NCI-H526 treated with DMSO at 0.1 percent for 48 hours (cell line): Measurements from ENCODE around the gene CKLF.
"Not testable (repeated sequence)": the region's sequence is repeated elsewhere in the genome, so short reads cannot be mapped to it uniquely, and the experiment has no call there.

Experiments
- DNase-seq: peaks from one replicate; lab custom pipeline; 2025; lab: John Stamatoyannopoulos, UW

The CKLF gene

DNA sequence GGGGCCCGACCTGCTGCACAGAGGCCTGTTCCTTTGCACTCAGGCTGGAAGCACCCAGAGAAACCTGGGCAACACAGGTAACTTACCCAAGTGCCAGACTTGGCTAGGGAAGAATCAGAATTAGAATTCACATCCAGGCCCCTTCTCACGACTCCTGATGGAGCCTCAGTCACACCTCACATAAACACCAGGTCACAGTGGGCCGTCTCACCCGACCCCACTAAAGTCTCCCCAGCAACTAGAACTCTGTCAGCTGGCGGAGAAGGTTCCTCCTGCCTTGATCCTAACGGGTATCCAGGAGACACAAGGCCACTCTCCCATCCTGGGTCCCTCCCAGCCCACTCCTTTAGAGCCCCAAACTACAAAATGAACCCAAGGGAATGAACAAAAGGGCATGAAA, 8.8 kb upstream of the CKLF start:
- DNase-seq: no peak

DNA sequence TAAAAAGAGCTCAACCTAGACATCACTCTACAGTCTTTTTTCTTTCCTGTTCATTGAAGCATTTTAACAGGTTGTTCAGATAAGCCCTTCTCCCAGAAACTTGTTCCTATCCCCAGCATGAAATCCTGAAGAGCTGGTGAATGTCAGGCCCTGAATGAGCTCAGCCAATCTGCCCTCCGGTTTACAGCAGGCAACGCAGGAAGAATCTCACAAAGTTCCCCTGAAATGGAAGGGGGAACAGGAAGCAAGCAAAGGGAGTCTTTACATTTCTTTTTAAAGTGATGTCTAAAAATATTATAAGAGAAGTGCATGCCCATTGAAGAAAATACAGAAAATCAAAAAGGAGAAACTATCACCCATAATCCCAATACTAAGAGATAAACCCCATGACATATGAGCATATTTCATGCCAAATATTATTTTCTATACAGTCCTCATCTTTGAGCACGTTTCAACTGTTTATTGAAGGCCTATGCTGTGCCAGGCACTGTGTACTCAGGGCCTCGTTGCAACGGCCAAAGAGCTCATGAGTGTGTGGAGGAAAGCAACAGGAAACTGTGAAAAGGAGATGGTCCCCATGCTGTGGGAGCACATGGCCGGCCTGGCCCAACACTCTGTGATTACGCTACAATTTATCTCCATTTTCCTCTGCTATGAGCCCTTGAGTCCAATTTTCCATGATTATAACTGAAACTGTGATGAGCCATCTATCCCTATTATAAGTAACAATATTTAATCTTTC, 8.2 kb upstream of the CKLF start:
- no peak for DNase-seq

DNA sequence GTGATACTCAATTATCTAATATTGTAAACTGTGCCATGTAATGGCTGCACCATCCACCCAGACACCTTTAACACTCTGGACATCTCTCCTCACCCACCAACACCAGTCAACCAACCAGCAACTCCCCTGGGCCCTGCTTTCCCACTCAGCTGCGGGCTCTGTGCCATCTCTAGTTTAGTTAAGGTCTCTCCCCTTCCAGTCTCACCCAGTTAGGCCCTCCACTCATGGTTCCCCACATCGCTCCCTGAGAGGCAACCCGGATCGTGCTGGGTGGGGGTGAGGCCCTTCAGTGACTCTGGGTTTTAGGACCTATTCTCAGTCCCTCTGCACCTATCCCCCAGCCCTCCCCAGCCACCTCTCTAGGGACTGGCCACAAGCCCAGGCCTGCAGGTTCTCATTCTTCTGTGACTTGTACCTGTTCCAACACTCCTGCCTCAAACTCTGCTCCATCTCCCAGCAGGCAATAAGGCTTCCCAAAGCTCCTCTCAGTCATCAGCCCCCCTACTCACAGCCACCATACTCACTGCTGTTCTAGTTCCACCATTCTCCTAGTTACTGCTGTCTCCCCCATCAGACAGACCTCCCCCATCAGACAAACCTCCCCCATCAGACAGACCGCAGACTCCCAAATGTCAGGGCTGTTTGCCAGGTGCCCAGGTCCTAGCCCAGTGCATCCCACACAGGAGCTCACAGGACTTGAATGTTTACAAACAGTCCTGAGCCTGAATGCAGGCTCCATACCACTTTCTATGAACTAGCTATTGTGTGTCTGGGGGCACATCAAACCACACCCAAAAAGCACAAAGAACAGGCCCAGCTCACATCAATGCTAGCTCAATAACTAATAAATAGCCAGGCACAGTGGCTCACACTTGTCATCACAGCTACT, 5.0 kb upstream of the CKLF start:
- DNase-seq: no peak

DNA sequence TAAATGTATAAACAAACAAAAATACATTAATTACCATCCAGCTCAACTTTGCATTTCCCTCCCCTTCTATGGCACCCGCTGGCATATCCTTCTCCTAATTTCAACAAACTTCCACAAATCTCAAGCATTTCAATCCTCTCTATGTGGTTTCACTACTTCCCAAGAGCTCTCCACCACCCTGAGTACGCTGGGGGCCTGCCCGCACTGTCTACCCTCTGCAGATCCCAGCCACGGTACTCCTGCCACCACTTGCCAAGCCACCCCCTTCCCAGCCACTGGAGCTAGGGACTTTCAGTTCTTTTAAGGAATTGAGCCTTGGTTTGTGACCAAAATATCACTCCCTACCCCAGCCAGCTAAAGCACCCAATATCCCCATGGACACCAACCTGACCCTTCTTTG, 4.3 kb upstream of the CKLF start:
- DNase-seq: no peak

DNA sequence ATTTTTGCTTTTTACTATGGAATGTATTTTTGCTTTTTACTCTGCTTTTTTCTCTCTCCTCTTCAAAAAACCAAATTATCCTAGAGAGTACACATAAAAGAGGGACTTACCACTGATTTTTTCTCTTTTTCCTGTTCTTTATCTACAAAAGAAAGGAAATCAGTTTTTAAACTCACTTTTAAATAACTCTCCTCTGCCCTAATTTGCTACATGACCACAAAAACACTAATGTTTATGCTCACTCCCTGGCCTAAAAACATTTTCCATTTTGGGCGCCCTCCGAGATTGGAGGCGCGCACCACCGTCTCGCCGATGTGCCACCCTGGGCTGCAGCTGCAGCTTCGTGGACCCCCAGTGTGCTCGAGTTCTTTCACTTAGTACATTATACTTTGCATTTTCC, 3.5 kb upstream of the CKLF start:
- no peak for DNase-seq

DNA sequence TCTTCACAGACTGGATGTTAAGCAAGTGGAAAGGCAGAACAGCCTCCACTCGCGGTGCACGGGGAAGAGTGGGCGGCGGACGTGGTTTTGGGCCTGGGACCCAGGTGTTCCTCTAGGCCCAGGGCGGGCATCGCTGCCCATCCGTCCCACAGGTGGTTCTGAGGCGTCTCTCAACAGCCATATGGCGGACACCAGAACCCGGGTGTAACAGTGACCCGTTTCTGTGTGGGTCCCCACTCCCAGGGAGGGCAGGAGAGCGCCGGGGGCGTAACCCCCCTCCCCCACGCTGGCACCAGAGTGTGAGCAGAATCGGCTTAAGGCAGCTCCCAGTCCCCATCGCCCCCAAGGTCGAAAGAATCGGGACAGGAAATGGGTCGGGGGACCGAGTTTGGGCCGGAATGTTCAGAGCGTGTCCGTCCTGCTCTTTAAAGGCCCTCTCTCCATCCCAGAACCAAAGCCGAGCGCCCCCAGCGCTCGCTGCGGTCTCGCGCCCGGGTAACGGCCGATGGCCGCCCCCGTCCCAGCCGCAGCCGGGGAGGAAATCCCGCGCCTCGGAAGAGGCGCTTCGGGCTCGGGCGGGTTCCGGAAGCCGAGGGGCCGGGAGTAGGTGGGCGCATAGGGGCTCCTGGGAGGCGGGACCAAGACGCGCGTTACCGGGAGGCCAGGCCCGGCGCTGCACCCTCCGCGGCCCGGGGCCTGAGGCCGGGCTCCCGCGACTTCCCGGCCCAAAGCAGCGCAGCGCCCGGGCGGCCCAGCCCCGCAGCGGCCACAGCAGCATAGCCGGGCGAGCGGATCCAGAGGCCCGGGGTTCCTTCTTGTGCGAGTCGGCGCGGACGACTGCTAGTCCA, 2.9 kb upstream of the CKLF start, which contains the start of gene TK2:
TSS of gene TK2 (minus strand) at position 839 of the 848 bp plus-strand sequence. CDS start at position 778, 61 bp downstream.
- DNase-seq: no peak

DNA sequence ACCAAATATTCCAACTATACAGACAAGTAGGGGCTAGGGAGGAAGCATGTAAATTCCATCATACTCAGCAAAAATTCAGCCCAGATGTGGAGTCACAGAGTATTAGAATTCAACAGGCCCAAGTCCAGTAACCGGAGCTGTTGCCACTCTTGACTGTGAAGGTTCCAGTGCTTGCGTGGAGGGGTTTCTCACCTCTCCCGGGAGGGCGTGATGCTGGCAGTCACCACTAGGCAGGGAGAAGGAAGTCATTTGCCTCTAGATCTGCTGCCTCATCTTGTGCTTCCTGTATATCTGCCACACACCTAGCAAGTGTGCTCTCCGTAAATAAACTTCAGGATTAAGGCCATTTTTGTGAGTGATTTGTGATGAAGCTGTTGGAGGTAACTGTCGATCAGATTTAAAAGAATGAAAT, 1.0 kb upstream of the CKLF start:
- DNase-seq: no peak

DNA sequence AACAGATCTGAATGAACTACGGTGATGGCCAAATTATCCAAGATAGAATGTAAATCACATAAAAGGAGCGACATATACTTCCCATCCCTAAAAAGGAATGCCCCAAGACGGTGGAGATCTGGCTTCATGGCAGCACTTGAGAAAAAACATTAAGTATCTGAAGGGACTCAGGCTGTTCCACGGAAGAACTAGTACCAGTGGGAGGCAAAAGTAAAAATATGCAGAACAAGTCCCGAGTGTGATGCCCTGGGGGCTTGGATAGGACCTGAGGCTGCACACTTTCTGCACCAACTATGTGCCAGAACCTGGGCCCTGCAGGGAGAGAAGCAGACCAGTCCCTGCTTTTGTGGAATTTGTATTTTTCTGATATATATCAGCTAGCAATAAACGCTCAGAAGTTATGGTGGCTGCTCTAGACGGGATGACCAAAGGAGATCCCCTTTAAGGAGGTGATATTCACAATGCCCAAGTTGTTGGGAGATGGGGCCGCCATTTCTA, 539 bp upstream of the CKLF start:
- no peak for DNase-seq

DNA sequence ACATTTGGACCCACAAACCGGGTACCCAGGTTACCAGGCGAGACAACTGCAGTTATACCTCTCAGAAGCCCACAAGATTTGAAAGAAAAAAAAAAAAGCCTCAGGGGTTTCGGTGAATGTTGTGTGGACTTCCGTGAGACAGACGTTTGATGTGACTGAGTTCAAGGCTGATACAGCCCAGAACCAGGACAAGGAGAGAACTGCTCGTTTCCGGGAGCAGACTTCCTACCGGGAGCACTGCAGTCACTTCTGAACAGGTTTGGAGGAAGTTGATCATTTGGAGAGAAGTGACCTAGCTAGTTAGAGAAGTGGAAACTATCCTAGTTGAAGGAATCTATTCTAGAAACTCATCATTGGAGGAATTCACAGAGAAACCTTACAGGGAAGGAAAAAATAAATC, 847 bp downstream of the CKLF start:
- DNase-seq: no peak

DNA sequence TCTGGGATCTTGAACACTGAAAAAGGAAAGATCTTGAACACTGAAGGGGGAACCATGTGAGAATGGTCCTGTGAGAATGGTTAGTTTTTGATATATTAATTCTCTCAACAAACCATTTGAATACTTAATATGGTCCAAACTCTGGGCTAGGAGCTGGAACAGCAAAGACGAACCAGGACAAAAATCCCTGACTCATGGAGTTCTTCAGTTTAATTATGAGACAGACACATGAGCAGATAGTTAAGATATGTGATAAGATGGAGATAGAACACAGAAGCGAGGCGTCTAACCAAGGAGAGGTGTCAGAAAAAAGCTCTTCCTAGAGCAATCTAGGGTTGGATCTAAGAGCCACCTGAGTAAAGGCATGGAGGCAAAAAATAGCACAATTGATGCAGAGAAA, 1.6 kb downstream of the CKLF start:
- no peak for DNase-seq

DNA sequence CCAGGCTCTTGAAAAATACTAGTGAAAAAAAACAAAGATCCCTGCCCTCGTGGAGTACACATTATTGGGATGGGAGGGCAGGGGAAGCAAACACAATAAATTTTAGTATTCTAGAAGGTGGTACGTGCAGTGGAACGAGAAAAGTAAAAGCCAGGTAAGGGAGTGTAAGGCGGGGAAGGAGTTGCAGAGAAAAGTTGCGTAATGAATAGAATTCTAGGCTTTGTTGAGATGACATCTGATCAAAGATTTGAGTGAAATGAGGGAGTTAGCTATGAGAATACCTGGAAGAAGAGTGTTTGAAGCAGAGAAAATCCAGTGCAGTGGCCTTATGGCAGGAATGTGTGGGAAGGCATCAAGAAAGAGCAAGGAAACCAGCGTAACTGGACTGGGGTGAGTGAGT, 2.1 kb downstream of the CKLF start:
- DNase-seq: no peak

DNA sequence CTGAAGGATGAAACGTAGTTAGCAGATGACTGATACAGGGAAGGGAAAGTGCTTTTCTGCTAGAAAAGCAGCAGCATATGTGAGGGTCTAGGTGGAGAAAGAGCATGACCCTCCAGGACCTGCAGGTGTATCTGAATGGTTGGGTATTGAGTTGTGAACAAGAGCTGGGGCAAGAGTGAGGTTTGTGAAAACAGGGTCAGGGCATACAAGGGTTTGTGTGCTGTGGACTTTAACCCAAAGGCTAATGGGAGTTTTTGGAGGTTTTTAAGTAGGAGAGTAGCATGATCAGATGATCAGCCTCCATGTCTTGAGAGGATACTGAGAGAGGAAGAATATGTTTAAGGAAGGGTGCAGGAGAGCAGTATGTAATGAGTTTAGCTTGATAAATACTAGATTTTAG, 7.7 kb downstream of the CKLF start:
- no peak for DNase-seq

DNA sequence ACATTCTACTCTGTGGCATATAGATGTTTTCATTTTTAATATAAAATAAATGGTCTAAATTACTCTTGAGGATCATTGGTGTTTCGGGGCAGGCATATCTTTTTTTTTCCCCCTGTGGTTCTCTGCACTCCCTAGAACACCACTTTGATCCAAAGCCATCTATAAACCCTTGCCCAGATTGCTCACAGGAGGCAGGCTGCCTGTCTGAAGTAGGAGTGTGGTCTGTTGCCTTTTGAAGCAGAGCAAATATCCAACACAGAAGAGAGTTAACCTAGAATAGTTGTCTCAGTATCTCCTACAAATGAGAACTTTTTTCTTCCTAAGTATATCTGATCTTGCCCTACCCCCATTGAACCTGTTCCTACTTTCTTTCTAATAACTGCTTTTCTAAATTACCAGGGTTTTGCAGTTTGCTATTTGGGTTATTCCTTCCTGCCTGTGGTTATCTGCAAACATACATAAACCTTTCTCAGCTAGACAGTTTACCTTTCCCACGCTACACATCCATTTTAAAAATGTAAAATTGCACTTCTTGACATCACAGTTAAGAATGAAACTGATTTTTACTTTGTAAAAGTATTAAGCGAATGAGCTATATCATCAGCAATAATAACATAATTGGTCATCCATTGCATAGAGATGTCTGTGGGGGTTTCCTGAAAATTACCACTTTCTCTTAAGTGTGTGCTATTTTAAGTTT, 9.2 kb downstream of the CKLF start:
- DNase-seq: no peak

DNA sequence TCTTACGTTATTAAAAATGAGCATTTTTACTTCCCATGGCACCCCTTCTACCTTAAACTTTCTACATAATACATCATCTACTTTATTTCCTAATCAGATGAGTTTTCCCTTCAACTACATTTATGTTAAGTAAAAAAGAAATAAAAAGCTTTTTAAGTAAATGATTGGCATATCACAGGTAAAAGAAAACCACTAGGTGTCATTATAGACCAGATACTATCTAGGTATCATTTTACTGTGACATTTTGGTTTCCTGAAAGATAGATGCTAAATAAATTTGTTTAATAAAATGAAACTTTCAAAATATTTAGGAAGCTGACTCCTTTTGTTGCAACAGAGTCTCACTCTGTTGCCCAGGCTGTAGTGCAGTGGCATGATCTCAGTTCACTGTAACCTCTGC, 10.0 kb downstream of the CKLF start:
- DNase-seq: no peak

DNA sequence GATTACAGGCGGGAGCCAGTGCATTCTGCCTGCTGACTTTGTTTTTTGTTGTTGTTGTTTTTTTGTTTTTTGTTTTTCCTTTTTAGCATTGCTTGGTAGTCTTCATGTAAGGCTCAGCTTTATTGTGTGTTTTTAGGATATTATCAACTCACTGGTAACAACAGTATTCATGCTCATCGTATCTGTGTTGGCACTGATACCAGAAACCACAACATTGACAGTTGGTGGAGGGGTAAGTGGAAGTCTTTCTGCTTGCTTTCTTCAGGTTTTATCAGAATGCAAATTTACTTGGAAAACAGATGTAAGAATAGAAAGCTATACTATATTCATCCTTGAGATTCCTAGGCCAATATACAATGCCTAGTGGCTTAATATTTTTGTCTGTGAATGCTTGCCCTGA, 10.6 kb downstream of the CKLF start:
- DNase-seq: no peak

DNA sequence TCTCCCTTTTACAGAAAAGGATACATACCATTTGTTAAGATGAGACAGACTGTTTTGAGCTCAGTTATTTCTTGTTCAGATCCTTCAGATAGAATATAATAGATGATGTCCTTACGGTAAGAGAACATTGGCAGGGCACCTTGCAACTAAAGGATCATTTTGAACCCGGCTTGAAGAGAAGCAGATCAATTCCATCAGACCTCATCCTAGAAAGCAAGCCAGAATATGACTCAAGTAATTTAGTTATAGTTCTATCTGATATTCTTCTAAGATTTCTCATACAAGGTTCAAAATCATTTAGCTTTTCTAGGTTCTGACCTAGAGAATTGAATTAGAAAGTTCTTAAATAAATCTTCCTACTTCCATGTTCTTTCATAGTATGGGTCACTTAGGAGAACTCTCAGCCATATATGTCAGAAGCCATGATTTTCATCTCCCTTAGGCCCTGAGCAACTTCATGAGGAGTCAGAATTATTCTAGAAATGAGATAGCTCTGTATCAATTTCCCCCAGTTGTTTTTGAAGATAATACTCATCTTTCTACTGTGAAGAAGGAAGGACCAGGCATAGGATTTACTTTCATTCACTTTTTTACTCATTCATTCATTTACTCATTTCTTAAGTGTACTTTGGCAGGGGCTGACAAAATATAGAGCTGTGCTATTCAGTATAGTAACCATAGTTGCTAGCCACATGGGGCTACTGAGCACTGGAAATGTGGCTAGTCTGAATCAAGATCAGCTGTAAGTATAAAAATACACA, 11.4 kb downstream of the CKLF start:
- DNase-seq: no peak

DNA sequence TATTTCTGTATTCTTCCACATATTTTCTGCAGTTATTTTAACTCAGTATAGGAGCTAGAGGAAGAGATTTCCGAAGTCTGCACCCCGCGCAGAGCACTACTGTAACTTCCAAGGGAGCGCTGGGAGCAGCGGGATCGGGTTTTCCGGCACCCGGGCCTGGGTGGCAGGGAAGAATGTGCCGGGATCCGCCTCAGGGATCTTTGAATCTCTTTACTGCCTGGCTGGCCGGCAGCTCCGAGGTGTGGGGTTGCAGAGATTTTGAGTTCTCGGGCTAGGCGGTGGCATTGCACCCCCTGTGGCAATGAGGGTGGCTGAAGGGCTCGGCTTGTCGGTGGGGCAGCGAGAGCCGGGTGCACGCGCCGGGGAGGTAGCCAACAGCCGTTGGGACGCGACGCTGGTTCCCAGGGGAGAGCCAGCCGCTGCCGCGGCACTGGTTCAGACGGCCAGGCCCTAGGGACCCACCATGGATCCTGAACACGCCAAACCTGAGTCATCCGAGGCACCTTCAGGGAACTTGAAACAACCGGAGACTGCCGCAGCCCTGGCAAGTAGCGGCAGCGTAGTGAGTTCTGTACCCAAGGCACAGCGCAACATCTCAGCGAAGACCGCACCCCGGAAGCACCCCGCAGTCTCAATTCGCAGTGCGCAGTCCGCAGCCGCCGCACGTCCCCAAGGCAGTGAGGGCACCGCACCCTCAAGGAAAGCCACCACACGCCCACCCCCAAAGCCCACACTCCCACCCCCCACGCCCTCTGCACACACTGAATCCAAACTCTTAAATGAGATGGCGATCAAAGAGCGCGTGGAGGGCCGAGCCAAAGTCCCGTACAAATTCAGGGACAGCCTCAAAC, 13.9 kb downstream of the CKLF start, which contains the start of gene CMTM1:
TSS of gene CMTM1 (plus strand) at position 389 of the 851 bp plus-strand sequence. CDS start at position 464, 75 bp downstream.
- DNase-seq: no peak

DNA sequence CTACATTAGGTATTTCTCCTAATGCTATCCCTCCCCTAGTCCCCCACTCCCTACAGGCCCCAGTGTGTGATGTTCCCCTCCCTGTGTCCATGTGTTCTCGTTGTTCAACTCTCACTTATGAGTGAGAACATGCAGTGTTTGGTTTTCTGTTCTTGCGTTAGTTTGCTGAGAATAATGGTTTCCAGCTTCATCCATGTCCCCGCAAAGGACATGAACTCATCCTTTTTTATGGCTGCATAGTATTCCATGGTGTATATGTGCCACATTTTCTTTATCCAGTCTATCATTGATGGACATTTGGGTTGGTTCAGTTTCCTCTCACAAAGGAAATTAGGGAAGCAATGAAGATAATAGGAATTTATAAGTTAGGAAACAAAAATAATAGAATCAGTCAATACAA, 14.9 kb downstream of the CKLF start:
- not testable (repeated sequence) for DNase-seq

DNA sequence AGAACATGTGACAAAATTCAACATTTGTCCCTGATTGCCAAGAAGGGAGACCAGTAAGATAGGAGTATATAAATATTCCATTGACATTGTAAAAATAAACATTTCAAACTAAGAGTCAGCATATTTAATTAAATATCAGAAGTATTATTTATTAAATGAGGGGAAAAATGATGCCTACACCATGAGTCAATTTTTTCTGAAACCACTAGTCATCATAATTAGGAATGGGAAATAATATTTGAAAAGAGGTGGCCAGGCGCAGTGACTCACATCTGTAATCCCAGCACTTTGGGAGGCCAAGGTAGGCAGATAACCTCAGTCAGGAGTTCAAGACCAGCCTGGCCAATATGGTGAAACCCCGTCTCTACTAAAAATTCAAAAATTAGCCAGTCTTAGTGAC, 16.0 kb downstream of the CKLF start:
- no peak for DNase-seq

DNA sequence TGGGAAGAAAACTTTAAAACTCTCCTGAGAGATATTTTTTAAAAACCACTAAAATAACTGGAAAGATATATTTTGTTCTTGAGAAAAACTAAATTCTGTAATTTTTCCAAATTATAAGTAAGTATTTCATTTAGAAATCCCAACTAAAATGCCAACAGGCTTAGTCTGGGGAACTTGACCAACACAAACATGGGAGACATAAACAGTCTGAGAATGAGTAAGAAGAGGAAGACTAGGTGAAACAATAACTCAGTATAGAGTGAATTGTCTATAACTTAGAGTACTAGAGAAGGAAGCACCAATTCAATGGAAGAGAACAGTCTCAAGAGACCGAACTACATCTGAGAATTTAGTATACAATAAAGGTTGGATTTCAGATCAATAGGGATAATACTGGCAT, 16.8 kb downstream of the CKLF start:
- DNase-seq: no peak
